B cell (primary cell): ENCODE measurements around the gene SCUBE1. TPM values are rescaled to one million over a fixed set of nuclear protein-coding genes. Genes with fewer than 3 reads are reported as not detected.

Source experiments
- ATAC-seq: fragments of 200-7000 bp; cut with Tn5 transposase; one replicate; pipeline ENCODE4 v1.10.0; 2021; ENCODE audit warnings: low read depth, mild to moderate bottlenecking, moderate number of reproducible peaks, moderate library complexity
- CTCF ChIA-PET: fragments of 350-600 bp; sonication (Branson Sonifier 250); formaldehyde crosslinking; loops from one replicate; lab custom pipeline; 2021; ENCODE audit warnings: antibody characterized with exemption, inconsistent platforms; lab: Charles Lee
- POLR2A ChIA-PET: fragments of 350-600 bp; sonication (Branson Sonifier 250); formaldehyde crosslinking; loops from one replicate; lab custom pipeline; 2021; ENCODE audit warnings: antibody characterized with exemption; lab: Charles Lee
- DNase-seq: peaks from one replicate; pipeline ENCODE4 v3.0.0; 2013
- H2AFZ ChIP-seq: 2 replicates; pipeline ENCODE4 v1.6.1; 2012; ENCODE audit warnings: mild to moderate bottlenecking, low read depth, low read length; ENCODE audit not compliant: insufficient read depth, poor library complexity, severe bottlenecking
- H3K27ac ChIP-seq, 2 donors: 1 replicate in 1 of 2; 2 replicates in 1 of 2; pipeline ENCODE4 v1.5.1; 2012 to 2013; ENCODE audit warnings: low read length in 2 of 2, mild to moderate bottlenecking in 2 of 2, moderate library complexity in 1 of 2
- H3K27me3 ChIP-seq, 4 experiments: fragments of 200-600 bp in 1 of 4; sonication (generic) in 1 of 4; replicated peaks in 1 of 4; 1 replicate in 2 of 4; 2 replicates in 2 of 4; pipeline versions ENCODE4 v1.6.1 to v1.7.0; 2013 to 2016; ENCODE audit warnings: low read length in 3 of 4, mild to moderate bottlenecking in 2 of 4, mixed read lengths in 1 of 4, moderate library complexity in 1 of 4; ENCODE audit not compliant: insufficient read depth in 4 of 4, control insufficient read depth in 3 of 4; ENCODE audit errors: control extremely low read depth in 1 of 4
- H3K36me3 ChIP-seq, 2 experiments: replicated peaks in 1 of 2; 1 replicate in 1 of 2; 2 replicates in 1 of 2; pipeline versions ENCODE4 v1.6.1 to v1.7.1; 2013; ENCODE audit warnings: low read length in 1 of 2; ENCODE audit not compliant: insufficient read depth in 2 of 2, control insufficient read depth in 1 of 2; ENCODE audit errors: control extremely low read depth in 1 of 2, extremely low read depth in 1 of 2
- H3K4me1 ChIP-seq, 2 donors: fragments of 200-600 bp in 1 of 2; sonication (generic) in 1 of 2; 1 replicate in 1 of 2; 2 replicates in 1 of 2; pipeline versions ENCODE4 v1.5.1 to v1.6.1; 2013 to 2017; ENCODE audit warnings: low read length in 2 of 2; ENCODE audit not compliant: control insufficient read depth in 2 of 2, insufficient read depth in 2 of 2
- H3K4me2 ChIP-seq: replicated peaks from 2 replicates; pipeline ENCODE3; 2012; ENCODE audit warnings: mild to moderate bottlenecking, low read depth, low read length; ENCODE audit not compliant: poor library complexity, severe bottlenecking
- H3K4me3 ChIP-seq, 5 experiments: fragments of 200-600 bp in 1 of 5; sonication (generic) in 1 of 5; 1 replicate in 3 of 5; 2 replicates in 2 of 5; pipeline versions ENCODE4 v1.5.1 to v1.7.0; 2011 to 2016; ENCODE audit warnings: low read length in 4 of 5, mild to moderate bottlenecking in 4 of 5, low read depth in 2 of 5, control low read depth in 1 of 5, moderate library complexity in 1 of 5; ENCODE audit not compliant: insufficient read depth in 1 of 5; ENCODE audit errors: control extremely low read depth in 1 of 5, extremely low read depth in 1 of 5
- H3K79me2 ChIP-seq: fragments of 200-600 bp; sonication (generic); one replicate; pipeline ENCODE4 v1.6.0; 2016; ENCODE audit warnings: low read length; ENCODE audit not compliant: control insufficient read depth, insufficient read depth
- H3K9ac ChIP-seq: fragments of 200-600 bp; sonication (generic); 2 replicates; pipeline ENCODE4 v1.6.1; 2017; ENCODE audit warnings: mild to moderate bottlenecking, low read length, moderate library complexity
- H3K9me3 ChIP-seq, 3 donors: one replicate each; pipeline versions ENCODE4 v1.6.1 to v1.7.1; 2013; ENCODE audit warnings: low read length in 2 of 3; ENCODE audit not compliant: control insufficient read depth in 2 of 3, insufficient read depth in 1 of 3; ENCODE audit errors: control extremely low read depth in 1 of 3
- H4K20me1 ChIP-seq: 2 replicates; pipeline ENCODE4 v1.6.0; 2012; ENCODE audit warnings: mild to moderate bottlenecking, low read length; ENCODE audit not compliant: insufficient read depth, control insufficient read depth, poor library complexity, severe bottlenecking
- H3K27ac Mint-ChIP-seq: one replicate; pipeline ENCODE4 v1.8.0; 2021; ENCODE audit warnings: mixed read lengths
- H3K27me3 Mint-ChIP-seq: one replicate; pipeline ENCODE4 v1.8.0; 2021; ENCODE audit warnings: mixed read lengths
- H3K4me1 Mint-ChIP-seq: one replicate; pipeline ENCODE4 v1.8.0; 2021; ENCODE audit warnings: mixed read lengths
- H3K4me3 Mint-ChIP-seq: one replicate; pipeline ENCODE4 v1.8.0; 2021; ENCODE audit warnings: mixed read lengths
- H3K9me3 Mint-ChIP-seq: one replicate; pipeline ENCODE4 v1.8.0; 2022; ENCODE audit warnings: mixed read lengths; ENCODE audit not compliant: insufficient read depth
- CTCF ChIP-seq: fragments of 200-600 bp; IDR thresholded peaks from one replicate; pipeline ENCODE4 v1.8.0; 2022; ENCODE audit warnings: antibody characterized with exemption, mild to moderate bottlenecking
- EZH2 ChIP-seq: IDR thresholded peaks from 2 replicates; pipeline ENCODE4 v1.6.1; 2012; ENCODE audit warnings: borderline replicate concordance, low read depth, mild to moderate bottlenecking, moderate library complexity, low read length; ENCODE audit not compliant: insufficient read depth, poor library complexity, severe bottlenecking
- WGBS: methylation state at CpG from one replicate; pipeline ENCODE4 v1.1.5; 2013; ENCODE audit warnings: missing lambda C conversion rate; ENCODE audit not compliant: insufficient coverage; 5-methylcytosine and 5-hydroxymethylcytosine counted together
- intact Hi-C: fragments of 100-400 bp; cut with micrococcal nuclease; formaldehyde crosslinking; loops from one replicate; pipeline ENCODE4 v1.10.0; 2022
- polyA plus RNA-seq: library from polyadenylated mRNA; depleted of rRNA; stranded (reverse); fragments of >200 nt; gene quantifications from 2 replicates; pipeline ENCODE4 v1.2.3, GENCODE V29; 2012
- total RNA-seq, 2 donors: library from RNA; stranded (reverse); fragments of 120-200 nt in 1 of 2; gene quantifications; 1 replicate in 1 of 2; 2 replicates in 1 of 2; pipeline versions ENCODE4 v1.2.3 to v1.2.4, GENCODE V29; 2013 to 2022

The SCUBE1 gene
- total and polyA plus RNA-seq, 2 donors (not counting 1 experiment from before 2014, with no cell fraction given), result not detected

GRCh38 chr22:43363315-43364168 lies 20.4 kb upstream of the SCUBE1 start:
- Mint-ChIP-seq H3K4me3 (no peak overlapping the region), H3K4me1 (no peaks in the 10 kb centered on the region), H3K27me3 (peaks cover 17% of the 10 kb centered on the region), H3K27ac (no peak overlapping the region), H3K9me3 (no peaks in the 10 kb centered on the region)
- Histone ChIP-seq H3K27me3 (peaks cover 0 to 3% (median 0%) of the 10 kb centered on the region in 4 experiments), H3K9me3 (peaks cover 0 to 6% (median 0%) of the 10 kb centered on the region in 3 donors), H3K36me3 (no peaks in the 10 kb centered on the region), H3K4me3 (no peak overlapping the region), H4K20me1 (no peaks in the 10 kb centered on the region), H2AFZ (no peak overlapping the region), H3K9ac (no peak overlapping the region), H3K4me2 (no peak overlapping the region), H3K27ac (no peak overlapping the region), H3K4me1 (no peaks in the 10 kb centered on the region), H3K79me2 (no peaks in the 10 kb centered on the region)
- CTCF ChIA-PET, result interaction anchor here (1.2 kb wide), 1 partner anchor 17 kb away, joined by 4 read pairs; no protein-coding TSS in a partner anchor
- POLR2A ChIA-PET, result no interaction called here
- intact Hi-C loops, result no loop called here
- DNase-seq (no peak), ATAC-seq (no peak)
- no peak for TF ChIP-seq EZH2
- no peak for TF ChIP-seq CTCF
- WGBS, result 93% methylated on average over 19 of the region's 27 CpGs

- no peaks in the 10 kb centered on the region for H3K9me3 ChIP-seq
- H3K4me3 ChIP-seq, result no peak overlapping the region
- ChIA-PET POLR2A (no interaction called here), CTCF (no interaction called here)
- H4K20me1 ChIP-seq, result no peaks in the 10 kb centered on the region
- Mint-ChIP-seq H3K4me1 (no peaks in the 10 kb centered on the region), H3K9me3 (no peaks in the 10 kb centered on the region), H3K27me3 (peaks cover 23% of the 10 kb centered on the region), H3K4me3 (no peak overlapping the region), H3K27ac (no peak overlapping the region)
- no peak overlapping the region for H2AFZ ChIP-seq
- H3K27ac ChIP-seq, result no peak overlapping the region
- no peak for TF ChIP-seq EZH2
- TF ChIP-seq CTCF, result no peak
- no peak for DNase-seq
- intact Hi-C loops, result no loop called here
- no peaks in the 10 kb centered on the region for H3K79me2 ChIP-seq
- no peak for ATAC-seq
- no peaks in the 10 kb centered on the region for H3K4me1 ChIP-seq
- no peaks in the 10 kb centered on the region for H3K36me3 ChIP-seq
- 78% methylated on average over 4 of the region's 9 CpGs for WGBS
- peaks cover 0 to 5% (median 0%) of the 10 kb centered on the region in 4 experiments for H3K27me3 ChIP-seq
- H3K4me2 ChIP-seq, result no peak overlapping the region
- H3K9ac ChIP-seq, result no peak overlapping the region
Measured at GRCh38 chr22:43360576-43360975, 17.4 kb upstream of the SCUBE1 start.
